ENCODE data around the gene PKD1.
"Not testable (repeated sequence)": the region's sequence is repeated elsewhere in the genome, so short reads cannot be mapped to it uniquely, and the experiment has no call there.

DNA sequence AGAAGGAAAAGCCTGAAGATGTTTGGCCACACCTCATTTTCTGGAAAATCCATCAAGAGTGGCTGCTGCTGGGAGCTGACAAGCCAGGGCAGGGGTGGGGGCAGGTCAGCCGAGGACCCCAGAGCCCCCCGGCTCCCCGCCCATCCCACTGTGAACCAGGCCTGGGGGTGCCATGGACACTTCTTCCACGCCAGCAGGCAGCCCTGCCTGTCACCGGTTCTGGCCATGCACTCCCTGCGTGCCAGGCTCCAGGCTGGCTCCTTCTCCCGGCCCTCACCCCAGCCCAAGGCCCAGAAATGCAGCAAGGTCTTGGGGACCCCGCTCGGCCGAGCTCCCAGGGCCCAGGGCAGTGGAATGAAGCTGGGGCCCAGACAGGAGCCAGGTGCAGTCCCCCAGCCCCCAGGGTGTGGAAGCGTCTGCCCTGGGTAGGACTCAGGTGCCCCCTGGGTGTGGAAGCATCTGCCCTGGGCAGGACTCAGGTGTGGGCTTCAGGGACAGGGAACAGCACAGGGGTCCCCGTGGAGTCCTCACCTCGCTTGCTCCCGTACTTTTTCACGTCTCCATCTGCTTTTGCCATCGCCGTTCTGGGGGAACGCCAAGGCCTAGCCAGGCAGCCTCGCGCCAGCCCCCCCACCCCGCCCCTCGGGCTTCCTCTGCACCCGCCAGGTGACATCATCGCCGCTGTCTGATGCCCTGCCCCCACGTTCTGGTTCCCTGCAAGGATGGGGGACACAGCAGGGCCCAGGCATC, 12.6 kb downstream of the PKD1 start:
- TF ChIP-seq, protein P1, sequence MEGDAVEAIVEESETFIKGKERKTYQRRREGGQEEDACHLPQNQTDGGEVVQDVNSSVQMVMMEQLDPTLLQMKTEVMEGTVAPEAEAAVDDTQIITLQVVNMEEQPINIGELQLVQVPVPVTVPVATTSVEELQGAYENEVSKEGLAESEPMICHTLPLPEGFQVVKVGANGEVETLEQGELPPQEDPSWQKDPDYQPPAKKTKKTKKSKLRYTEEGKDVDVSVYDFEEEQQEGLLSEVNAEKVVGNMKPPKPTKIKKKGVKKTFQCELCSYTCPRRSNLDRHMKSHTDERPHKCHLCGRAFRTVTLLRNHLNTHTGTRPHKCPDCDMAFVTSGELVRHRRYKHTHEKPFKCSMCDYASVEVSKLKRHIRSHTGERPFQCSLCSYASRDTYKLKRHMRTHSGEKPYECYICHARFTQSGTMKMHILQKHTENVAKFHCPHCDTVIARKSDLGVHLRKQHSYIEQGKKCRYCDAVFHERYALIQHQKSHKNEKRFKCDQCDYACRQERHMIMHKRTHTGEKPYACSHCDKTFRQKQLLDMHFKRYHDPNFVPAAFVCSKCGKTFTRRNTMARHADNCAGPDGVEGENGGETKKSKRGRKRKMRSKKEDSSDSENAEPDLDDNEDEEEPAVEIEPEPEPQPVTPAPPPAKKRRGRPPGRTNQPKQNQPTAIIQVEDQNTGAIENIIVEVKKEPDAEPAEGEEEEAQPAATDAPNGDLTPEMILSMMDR (IDR thresholded peaks at IDR 0.05) = not testable (repeated sequence)
- TF ChIP-seq EZH2 (IDR thresholded peaks at IDR 0.05; ENCODE audit: borderline replicate concordance, insufficient read depth, low read depth, low read length, poor library complexity, severe bottlenecking) = not testable (repeated sequence)

All from B cell (primary cell).